SU-DHL-6 (cell line): ENCODE data around the gene SPTLC3.

Source experiments
- H2AFZ ChIP-seq: fragments of 200-600 bp; sonication (generic); 2 replicates; pipeline ENCODE4 v1.6.1; 2014; ENCODE audit warnings: low read depth, mild to moderate bottlenecking, moderate library complexity, mixed read lengths, antibody characterized with exemption, low read length; ENCODE audit not compliant: severe bottlenecking
- H3F3A ChIP-seq: fragments of 200-600 bp; shearing (Covaris generic); 2 replicates; pipeline ENCODE4 v1.6.0; 2016; ENCODE audit warnings: antibody characterized with exemption, mild to moderate bottlenecking; ENCODE audit not compliant: insufficient read depth
- H3K27ac ChIP-seq: fragments of 200-600 bp; sonication (generic); 2 replicates; pipeline ENCODE4 v1.5.1; 2016; ENCODE audit warnings: low read depth, mild to moderate bottlenecking, low read length, moderate library complexity, mixed read lengths
- H3K27me3 ChIP-seq: fragments of 200-600 bp; sonication (generic), shearing (Covaris generic); 2 replicates; pipeline ENCODE4 v1.6.0; 2014; ENCODE audit warnings: mild to moderate bottlenecking, low read length
- H3K36me3 ChIP-seq: fragments of 200-600 bp; sonication (generic); 2 replicates; pipeline ENCODE4 v1.6.1; 2014; ENCODE audit warnings: mild to moderate bottlenecking, low read length, mixed read lengths
- H3K4me2 ChIP-seq: fragments of 300-600, 200-600 bp; shearing (Covaris generic), sonication (generic); 2 replicates; pipeline ENCODE4 v1.6.0; 2014; ENCODE audit warnings: low read length, low read depth, mild to moderate bottlenecking; ENCODE audit not compliant: poor library complexity, severe bottlenecking
- H3K4me3 ChIP-seq: fragments of 200-600 bp; sonication (generic); 2 replicates; pipeline ENCODE4 v1.5.1; 2014; ENCODE audit warnings: antibody characterized with exemption, low read length, mild to moderate bottlenecking, mixed read lengths; ENCODE audit not compliant: insufficient read depth, poor library complexity, severe bottlenecking
- H3K79me2 ChIP-seq: fragments of 200-600 bp; sonication (generic); 2 replicates; pipeline ENCODE4 v1.6.1; 2014; ENCODE audit warnings: mild to moderate bottlenecking, low read length, moderate library complexity; ENCODE audit not compliant: insufficient read depth
- H3K9ac ChIP-seq: fragments of 200-600 bp; sonication (generic); 2 replicates; pipeline ENCODE4 v1.7.0; 2014; ENCODE audit warnings: mild to moderate bottlenecking, low read length
- H3K9me2 ChIP-seq: fragments of 200-600 bp; sonication (generic); replicated peaks from 2 replicates; pipeline ENCODE4 v1.6.1; 2014; ENCODE audit warnings: low read length; ENCODE audit not compliant: insufficient read depth
- H3K9me3 ChIP-seq: fragments of 200-600 bp; sonication (generic); 2 replicates; pipeline ENCODE4 v1.6.1; 2014; ENCODE audit warnings: low read length, mixed read lengths; ENCODE audit not compliant: insufficient read depth
- H4K20me1 ChIP-seq: fragments of 200-600 bp; sonication (generic); 2 replicates; pipeline ENCODE4 v1.6.1; 2014; ENCODE audit warnings: low read depth, mild to moderate bottlenecking, antibody characterized with exemption, low read length, moderate library complexity, mixed read lengths
- EZH2phosphoT487 ChIP-seq: fragments of 200-600 bp; sonication (generic), shearing (Covaris generic); conservative IDR thresholded peaks from 2 replicates; pipeline ENCODE4 v1.6.1; 2018; ENCODE audit warnings: mild to moderate bottlenecking, antibody characterized with exemption, low read length, moderate library complexity, mixed read lengths
- TF ChIP-seq, protein P1 (sequence below): fragments of 200-600 bp; sonication (generic); IDR thresholded peaks from one replicate; pipeline ENCODE4 v1.5.1; 2017; ENCODE audit warnings: antibody characterized with exemption, mild to moderate bottlenecking, low read length, moderate library complexity; ENCODE audit not compliant: insufficient read depth, poor library complexity, severe bottlenecking

The SPTLC3 gene

DNA sequence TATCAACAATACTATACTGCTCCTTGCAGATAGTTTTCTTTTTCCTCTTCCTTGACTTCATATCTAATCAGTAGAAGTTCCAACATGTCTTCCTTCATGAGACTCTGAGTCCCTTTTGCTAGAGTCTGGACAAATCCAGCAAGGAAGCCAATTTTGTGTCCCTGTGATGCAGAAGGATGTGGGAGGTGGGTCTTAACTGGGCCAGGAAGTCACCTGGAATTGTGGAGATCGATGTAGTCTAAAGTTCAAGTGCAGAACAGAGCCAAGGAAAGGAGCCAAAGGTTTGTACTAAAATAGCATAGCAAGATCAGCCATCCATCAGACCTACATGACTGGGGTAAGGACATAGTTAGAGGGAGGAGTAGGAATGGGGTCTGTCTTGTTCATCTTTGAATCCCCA, 37.6 kb downstream of the SPTLC3 start:
- TF ChIP-seq EZH2phosphoT487 = no peak
- TF ChIP-seq, protein P1, sequence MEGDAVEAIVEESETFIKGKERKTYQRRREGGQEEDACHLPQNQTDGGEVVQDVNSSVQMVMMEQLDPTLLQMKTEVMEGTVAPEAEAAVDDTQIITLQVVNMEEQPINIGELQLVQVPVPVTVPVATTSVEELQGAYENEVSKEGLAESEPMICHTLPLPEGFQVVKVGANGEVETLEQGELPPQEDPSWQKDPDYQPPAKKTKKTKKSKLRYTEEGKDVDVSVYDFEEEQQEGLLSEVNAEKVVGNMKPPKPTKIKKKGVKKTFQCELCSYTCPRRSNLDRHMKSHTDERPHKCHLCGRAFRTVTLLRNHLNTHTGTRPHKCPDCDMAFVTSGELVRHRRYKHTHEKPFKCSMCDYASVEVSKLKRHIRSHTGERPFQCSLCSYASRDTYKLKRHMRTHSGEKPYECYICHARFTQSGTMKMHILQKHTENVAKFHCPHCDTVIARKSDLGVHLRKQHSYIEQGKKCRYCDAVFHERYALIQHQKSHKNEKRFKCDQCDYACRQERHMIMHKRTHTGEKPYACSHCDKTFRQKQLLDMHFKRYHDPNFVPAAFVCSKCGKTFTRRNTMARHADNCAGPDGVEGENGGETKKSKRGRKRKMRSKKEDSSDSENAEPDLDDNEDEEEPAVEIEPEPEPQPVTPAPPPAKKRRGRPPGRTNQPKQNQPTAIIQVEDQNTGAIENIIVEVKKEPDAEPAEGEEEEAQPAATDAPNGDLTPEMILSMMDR = no peak
- Histone ChIP-seq H3K9me2 (no peaks in the 10 kb centered on the region), H3K79me2 (no peaks in the 10 kb centered on the region), H3K9me3 (no peaks in the 10 kb centered on the region), H2AFZ (no peak overlapping the region), H3K36me3 (no peaks in the 10 kb centered on the region), H3K4me2 (no peak overlapping the region), H4K20me1 (no peaks in the 10 kb centered on the region), H3K9ac (no peak overlapping the region), H3F3A (no peaks in the 10 kb centered on the region), H3K27me3 (no peaks in the 10 kb centered on the region), H3K4me3 (no peak overlapping the region), H3K27ac (no peak overlapping the region)

DNA sequence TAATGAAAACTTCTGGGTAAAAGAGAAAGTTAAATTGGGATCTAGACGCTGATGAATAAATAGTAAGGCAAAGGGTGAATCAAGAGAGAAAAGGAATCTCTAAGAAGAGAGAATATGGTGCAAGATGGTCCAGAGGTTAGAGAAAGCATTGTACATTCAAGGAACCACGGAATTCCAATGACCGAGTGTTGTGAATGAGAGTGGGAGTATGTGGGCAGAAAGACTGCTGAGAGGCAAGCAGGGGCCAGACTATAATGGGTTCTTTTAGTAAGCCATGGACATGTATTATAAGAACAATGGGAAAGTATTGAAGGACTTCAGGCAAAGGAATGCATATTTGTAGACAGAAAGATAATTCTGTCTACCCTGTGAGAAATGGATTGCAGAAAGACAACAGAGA, 45.2 kb downstream of the SPTLC3 start:
- Histone ChIP-seq H3K27me3 (no peaks in the 10 kb centered on the region), H3K27ac (no peak overlapping the region), H3F3A (no peaks in the 10 kb centered on the region), H3K36me3 (no peaks in the 10 kb centered on the region), H3K4me3 (no peak overlapping the region), H3K9me3 (no peaks in the 10 kb centered on the region), H2AFZ (no peak overlapping the region), H4K20me1 (no peaks in the 10 kb centered on the region), H3K4me2 (no peak overlapping the region), H3K9ac (no peak overlapping the region), H3K79me2 (no peaks in the 10 kb centered on the region), H3K9me2 (no peaks in the 10 kb centered on the region)
- TF ChIP-seq, protein P1 = no peak
- no peak for TF ChIP-seq EZH2phosphoT487

DNA sequence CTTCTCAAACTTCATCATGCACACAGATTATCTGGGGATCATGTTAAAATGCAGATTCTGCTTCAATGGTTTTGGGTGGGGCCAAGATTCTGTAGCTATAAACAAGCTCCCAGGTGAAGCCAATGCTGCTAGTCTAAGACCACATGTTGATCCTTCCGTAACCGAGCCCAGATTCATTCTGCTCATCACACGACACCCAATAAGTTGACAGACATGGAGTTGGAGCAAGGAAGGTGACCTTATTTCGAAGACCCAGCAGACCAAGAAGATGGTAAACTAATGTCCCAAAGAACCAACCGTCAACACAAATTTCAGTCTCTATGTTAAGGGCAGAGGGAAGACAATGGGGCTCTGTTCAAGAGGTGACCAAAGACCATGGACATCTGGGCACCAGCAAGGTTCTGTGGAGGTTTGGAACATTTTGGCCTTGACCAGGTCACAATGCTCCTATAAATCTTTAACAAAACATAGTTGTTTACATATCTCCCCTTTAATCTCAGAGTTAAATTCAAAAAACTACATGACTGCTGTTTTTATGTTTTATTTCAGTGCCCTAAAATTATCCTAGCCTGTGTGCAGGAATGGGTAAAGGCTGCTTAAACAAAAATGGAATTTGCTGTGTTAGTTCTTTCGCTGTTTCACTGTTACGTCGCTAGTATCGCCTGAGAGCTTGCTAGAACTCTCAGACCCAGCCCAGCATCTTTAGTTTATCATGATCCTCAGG, 50.1 kb downstream of the SPTLC3 start:
- H3F3A ChIP-seq = no peaks in the 10 kb centered on the region
- no peaks in the 10 kb centered on the region for H3K79me2 ChIP-seq
- TF ChIP-seq, protein P1 = no peak
- no peak for TF ChIP-seq EZH2phosphoT487
- H3K4me2 ChIP-seq = no peak overlapping the region
- no peak overlapping the region for H3K9ac ChIP-seq
- no peaks in the 10 kb centered on the region for H3K36me3 ChIP-seq
- H4K20me1 ChIP-seq = no peaks in the 10 kb centered on the region
- H3K27me3 ChIP-seq = no peaks in the 10 kb centered on the region
- no peak overlapping the region for H3K27ac ChIP-seq
- no peak overlapping the region for H3K4me3 ChIP-seq
- H3K9me3 ChIP-seq = no peaks in the 10 kb centered on the region
- H3K9me2 ChIP-seq = no peaks in the 10 kb centered on the region
- no peak overlapping the region for H2AFZ ChIP-seq
